ENCODE measurements around the gene BRSK2. TPM values are rescaled to one million over a fixed set of nuclear protein-coding genes. Genes with fewer than 3 reads are reported as not detected.

Gene BRSK2
- total and polyA plus RNA-seq, 9 of the 15 experiments (the other 6 are each of a cell fraction or from before 2014, with no cell fraction given) = 0.06 to 0.52 (median 0.18) TPM; not detected in 5

DNA sequence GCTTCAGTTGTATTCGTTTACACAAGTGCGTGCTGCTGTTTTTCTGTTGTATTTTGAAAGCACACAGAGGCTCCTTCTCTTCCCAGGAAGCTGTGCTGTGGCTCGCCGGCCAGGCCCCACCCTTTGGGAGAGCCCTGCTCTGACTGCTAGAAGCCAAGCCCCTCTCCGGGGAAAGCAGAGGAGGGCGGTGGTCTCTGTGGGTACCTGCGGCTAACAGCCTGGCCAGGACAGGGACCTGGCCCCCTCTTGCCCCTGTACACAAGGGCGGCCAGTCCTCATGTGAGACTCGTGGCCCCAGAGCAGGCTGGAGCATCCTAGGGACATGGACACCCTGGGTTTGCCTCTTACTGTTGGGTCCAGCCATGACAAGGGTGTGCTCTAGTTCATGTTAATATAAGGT is 82.0 kb downstream of the BRSK2 start:
- H3K9ac ChIP-seq (ENCODE audit: insufficient read depth in 1 of 2, low read depth in 2 of 2, low read length in 2 of 2) = no peak overlapping the region
- H2AFZ ChIP-seq (ENCODE audit: low read depth, low read length) = no peak overlapping the region
- in situ Hi-C loops (cut with MboI) (no loop called here), intact Hi-C loops (cut with micrococcal nuclease) (no loop called here)
- DNase-seq (ENCODE audit: extremely low read depth in 1 of 4, low spot score in 3 of 4) = no peak
- H3K9me1 ChIP-seq (ENCODE audit: control insufficient read depth, insufficient read depth, low read length) = no peaks in the 10 kb centered on the region
- 70% methylated on average over 8 of the region's 9 CpGs for WGBS (ENCODE audit: insufficient coverage, low coverage, missing lambda C conversion rate)
- H3K36me3 ChIP-seq (ENCODE audit: control insufficient read depth, insufficient read depth, low read length) = peaks cover 3% of the 10 kb centered on the region; the same call in 1 of the 3 replicates
- no peak overlapping the region for H3K4me3 ChIP-seq
- H3K79me2 ChIP-seq (ENCODE audit: control insufficient read depth, insufficient read depth, low read length) = no peaks in the 10 kb centered on the region
- TF ChIP-seq MYBL2 (IDR thresholded peaks at IDR 0.05; ENCODE audit: low read depth) (no peak), MYBL2 (CRISPR knock-in tag; IDR thresholded peaks at IDR 0.05; ENCODE audit: borderline replicate concordance) (no peak), SMAD2 (IDR thresholded peaks at IDR 0.05; ENCODE audit: low read depth, low read length) (no peak), NFIX (CRISPR knock-in tag; IDR thresholded peaks at IDR 0.05; ENCODE audit: low read depth) (no peak), MNT (conservative IDR thresholded peaks at IDR 0.05) (no peak), USF2 (CRISPR knock-in tag; IDR thresholded peaks at IDR 0.05) (no peak), SRSF3 (IDR thresholded peaks at IDR 0.05; ENCODE audit: insufficient read depth, low read length) (no peak)
- no peak overlapping the region for H3K4me2 ChIP-seq (ENCODE audit: insufficient read depth, low read length)
- no TSS peak for BruUV-seq (replicated peaks)
- ChIA-PET CTCF (ENCODE audit: low intra/inter-chr PET ratio) (no interaction called here), POLR2A (no interaction called here)
- FAIRE-seq = no peak
- 0 out of 2 replicates have a peak, but pooled peaks cover 11% of the 10 kb centered on the region for H4K20me1 ChIP-seq (replicated peaks; ENCODE audit: control insufficient read depth, insufficient read depth, low read length)
- H3K4me1 ChIP-seq (replicated peaks in 1 of 2; ENCODE audit: control insufficient read depth in 2 of 2, insufficient read depth in 2 of 2, low read length in 2 of 2) = peaks cover 0 to 24% of the 10 kb centered on the region in 2 experiments; a peak in 2 of 5 replicates
- no peaks in the 10 kb centered on the region for H3K27me3 ChIP-seq (ENCODE audit: control insufficient read depth in 2 of 2, insufficient read depth in 2 of 2, low read length in 2 of 2)
- no peak for ATAC-seq
- H3K9me3 ChIP-seq (replicated peaks; ENCODE audit: control insufficient read depth, insufficient read depth, low read depth, low read length) = no peaks in the 10 kb centered on the region
- no peak overlapping the region for H3K27ac ChIP-seq (ENCODE audit: extremely low read depth, low read depth, low read length)

Measured in K562 (cell line).